UCSD-AML1 (cell line): Measurements from ENCODE around the gene PLPP6.
A peak's percentile ranks its signal among the peaks of the same experiment; 100 is the strongest.
"Not testable (repeated sequence)": the region's sequence is repeated elsewhere in the genome, so short reads cannot be mapped to it uniquely, and the experiment has no call there.

Experiments
- DNase-seq: peaks from one replicate; lab custom pipeline; 2025; ENCODE audit not compliant: unreplicated experiment; lab: John Stamatoyannopoulos, UW

Gene PLPP6

DNA sequence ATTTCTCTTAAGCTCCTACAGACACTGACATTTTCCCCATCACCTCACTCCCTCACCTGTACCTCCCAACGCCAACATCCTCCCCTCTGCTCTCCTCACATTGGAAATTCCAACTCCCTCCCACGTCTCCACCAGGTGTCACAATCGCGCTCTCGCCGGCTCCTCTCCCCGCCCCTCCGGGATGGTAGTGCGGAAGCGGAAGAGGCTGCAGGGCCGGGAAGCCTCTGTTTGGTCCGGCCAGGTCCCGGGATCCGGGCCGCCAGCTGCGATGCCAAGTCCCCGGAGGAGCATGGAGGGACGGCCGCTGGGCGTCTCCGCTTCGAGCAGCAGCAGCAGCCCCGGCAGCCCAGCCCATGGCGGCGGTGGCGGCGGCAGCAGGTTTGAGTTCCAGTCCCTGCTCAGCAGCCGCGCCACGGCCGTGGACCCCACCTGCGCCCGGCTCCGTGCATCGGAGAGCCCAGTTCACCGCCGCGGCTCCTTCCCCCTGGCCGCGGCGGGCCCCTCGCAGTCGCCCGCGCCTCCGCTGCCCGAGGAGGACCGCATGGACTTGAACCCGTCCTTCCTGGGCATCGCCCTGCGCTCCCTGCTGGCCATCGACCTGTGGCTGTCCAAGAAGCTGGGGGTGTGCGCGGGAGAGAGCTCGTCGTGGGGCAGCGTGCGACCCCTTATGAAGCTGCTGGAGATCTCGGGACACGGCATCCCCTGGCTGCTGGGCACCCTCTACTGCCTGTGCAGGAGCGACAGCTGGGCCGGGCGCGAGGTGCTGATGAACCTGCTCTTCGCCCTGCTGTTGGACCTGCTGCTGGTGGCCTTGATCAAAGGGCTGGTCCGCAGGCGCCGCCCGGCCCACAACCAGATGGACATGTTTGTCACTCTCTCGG is at the start of gene PLPP6:
Gene PLPP6 (plus strand): TSS at position 187 of the 881 bp plus-strand sequence. CDS start 82 bp downstream, at position 269.
- peak; percentile 83 for DNase-seq

DNA sequence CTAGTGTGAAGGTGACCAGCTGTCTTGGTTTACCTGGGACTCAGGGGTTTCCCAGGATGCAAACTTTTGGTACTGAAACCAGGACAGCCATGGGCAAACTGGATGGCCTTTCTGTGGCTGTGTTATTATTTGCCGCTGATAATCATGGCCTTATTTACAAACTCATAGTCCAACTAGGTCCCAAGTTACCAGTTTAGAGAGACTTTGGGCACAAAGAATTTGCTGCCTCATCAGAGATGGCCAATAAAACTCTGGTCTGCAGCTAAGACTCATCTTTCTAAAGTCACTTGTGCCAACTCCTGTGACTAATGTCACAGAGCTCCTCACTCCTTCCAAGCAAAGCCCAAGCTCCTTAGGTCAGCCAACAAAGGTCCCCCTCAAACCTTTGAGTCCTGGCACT is 47.5 kb upstream of the PLPP6 start:
- DNase-seq, result no peak

DNA sequence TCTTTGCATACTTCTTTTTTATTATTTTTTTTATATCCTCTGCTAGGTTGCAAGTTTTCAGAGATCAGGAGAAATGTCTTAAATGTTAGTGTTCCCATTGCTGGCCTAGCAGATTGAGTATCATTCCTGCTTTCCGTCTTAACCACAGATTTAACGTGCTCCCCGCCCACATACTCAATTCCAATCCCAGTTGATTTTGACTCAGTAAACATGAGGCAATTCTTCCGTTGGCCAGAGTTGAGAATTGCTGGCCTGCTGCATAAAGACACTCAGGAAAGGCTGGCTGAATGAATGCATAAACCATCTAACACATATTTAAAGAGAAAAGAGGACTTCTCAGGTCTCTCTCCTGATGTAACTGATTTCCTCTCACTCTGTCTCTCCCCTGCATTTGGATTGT is 46.8 kb upstream of the PLPP6 start:
- no peak for DNase-seq

DNA sequence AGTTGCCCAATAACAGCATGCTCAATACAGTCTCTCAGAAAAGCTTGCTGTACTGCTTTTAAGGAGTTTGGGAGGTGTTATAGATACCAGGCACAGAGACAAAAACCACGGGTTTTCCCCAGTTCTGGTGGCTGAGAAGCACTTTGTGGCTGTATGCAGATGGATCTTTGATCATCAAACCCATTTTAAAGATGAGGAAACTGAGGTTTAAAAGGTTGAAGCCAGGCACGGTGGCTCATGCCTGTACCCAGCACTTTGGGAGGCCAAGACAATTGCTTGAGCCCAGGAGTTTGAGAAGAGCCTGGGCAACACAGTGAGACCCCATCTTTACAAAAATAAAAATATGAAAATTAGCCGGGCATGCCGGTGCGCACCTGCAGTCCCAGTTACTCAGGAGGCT is 46.3 kb upstream of the PLPP6 start:
- no peak for DNase-seq

DNA sequence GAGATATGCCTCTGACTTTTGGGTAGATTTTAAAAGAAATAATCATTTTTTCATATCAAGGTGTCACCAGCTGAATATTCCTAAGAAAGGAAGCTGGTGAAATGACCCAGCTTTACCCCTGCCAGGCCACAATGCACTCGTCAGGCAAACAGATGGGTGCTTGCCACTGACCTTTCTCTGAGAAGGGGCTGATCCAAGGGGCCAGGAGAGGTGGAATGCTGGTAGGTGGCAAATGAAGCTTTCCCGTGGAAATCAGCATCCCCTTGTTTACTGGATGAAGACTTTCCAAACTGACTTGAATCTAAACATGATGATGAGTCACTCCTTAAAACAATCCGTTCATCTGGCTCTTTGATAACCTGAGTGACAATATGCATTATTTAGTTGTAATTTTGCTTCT is 44.3 kb upstream of the PLPP6 start:
- DNase-seq, result no peak

DNA sequence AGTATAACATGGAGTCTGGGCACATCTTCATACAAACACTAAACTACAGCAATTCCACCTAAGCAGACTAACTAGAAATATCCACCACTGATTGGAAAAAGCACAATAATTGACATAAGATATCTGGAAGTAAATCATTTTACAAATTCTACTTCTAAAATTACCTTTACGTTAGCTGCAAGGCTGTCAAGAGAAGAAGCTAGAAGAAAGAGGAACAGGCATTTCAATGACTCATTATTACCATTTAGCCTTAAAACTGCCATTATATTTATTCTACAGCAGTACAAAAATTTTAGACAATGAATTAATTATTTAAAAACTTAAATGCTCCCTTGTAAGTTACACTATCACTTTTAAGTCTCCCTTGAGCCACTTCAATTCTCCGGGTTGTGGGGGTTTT is 43.4 kb upstream of the PLPP6 start:
- DNase-seq, result no peak

DNA sequence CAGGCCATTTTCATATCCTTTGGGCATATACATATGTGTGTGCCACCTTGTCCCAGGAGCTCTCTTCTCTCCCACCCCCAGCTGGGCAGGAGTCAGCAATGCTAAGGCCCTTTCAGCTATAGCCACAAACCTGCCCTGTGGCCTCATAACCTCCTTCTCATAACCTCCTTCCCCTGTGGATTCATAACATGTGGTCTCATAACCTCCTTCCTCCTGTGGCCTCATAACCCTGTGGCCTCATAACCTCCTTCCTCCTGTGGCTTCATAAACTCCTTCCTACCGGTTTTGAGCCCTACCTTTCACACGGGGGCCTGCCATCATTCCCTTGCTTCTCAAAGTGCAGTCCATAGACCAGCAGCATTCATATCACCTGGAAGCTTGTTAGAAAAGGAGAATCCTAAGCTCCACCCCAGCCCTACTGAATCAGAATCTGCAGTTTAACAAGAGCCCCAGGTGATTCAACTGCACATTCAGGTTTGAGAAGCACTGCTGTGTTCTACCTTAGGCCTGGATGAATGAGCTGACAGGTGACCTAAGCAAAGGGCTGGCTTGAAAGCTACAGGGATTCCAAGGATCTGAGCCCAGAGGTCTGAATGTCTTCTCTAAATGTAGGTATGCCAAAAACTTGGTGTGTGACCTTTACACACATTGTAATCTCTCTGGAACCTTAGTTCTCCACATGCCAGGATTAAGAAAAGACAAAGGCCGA is 41.9 kb upstream of the PLPP6 start:
- no peak for DNase-seq

DNA sequence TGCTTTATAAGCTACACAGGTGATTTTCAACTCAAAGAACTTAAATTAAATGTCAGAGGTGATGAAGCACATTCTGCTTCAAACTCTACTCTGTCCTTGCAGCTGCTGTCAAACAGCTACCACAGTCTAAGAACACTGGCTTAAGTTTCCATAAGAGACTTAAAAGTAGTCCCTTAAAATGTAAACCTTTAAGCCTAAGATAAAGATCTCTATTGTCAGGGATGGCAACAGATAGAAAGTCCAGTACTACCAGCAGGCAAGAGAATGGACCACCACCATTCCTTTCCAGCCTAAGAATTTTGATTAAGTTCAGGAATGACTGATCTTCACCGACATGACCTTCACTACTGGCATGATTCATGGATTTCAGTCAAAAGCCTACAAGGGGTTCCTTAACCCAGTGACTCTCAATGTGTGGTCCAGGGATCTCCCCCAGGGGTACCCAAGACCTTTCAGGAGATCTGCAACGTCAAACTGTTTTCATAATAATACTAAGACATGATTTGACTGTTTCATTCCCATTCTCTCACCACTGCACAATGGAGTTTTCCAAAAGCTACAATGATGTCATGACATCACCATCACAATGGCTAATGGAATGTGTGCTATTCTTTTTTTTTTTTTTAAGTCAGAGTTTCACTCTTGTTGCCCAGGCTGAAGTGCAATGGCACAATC is 41.1 kb upstream of the PLPP6 start:
- DNase-seq, result no peak

DNA sequence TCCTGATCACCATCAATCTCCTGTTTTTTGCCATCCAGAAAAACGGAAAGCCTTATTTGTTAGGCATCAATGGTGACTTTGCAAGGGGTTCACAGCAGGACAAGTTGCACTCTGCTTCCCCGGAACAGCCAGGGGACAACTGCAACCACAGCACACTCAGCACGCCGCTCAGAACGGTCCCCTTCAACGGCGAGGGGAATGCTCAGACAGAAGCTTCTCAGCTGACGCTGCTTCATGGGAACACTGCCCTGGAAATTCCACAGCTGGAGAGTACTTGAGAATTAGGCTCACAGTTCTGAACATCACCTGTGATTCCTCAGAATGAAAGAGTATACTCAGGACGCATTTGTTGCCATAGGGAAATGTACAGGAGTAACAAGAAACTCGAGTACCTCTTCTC is 40.1 kb upstream of the PLPP6 start:
- DNase-seq, result no peak

DNA sequence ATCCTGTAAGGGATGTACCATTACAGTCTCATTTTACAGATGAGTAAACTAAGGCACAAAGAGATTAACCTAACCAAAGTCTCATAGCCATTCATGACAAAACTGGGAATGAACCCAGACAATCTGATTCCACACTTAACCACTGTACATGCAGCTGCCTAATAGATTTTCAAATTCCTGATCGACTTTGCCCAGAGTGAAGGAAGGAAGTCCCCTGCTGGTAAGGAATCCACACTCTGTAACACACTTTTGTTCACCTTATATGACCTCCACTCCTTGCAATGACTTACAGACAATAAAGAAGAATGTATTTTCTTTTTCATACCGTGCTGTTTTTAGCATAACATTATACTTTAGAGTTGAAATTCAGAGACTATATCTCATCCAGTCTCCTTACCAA is 31.3 kb upstream of the PLPP6 start:
- no peak for DNase-seq

DNA sequence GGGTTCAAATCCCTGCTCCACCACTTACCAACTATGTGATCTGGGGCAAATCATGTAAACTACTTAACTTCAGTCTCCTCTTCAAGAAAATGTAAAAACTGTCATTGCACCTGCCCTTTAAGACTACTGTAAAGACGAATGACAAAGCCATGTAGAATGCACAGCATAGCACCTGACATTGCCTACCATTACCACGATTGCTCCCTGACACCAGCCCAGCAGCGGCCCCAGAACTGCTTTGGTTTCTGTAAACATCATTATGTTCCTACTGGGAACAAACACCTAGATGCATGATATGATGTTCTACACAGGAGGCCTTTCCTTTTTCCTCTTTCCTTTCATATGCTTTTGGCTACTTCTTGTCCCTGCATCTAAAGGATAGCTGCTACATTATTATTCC is 23.1 kb upstream of the PLPP6 start:
- DNase-seq, result no peak

DNA sequence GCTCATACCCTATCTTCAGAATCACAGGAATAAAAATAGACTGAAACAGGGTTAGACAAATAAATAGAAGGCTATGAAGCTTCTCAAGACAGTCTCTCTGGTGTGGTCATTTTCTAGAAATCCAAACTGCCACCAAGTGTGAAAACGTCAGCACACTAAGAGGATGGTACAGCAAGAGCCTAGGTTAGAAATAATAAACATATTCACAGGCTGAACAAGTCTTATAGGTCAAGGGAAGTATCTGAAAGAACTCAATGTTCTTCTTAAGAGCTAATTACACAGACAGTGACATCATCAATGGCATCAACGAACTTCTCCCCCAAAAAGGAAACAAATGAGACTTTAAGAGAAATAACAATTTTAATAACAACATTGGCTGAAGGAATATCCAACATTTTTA is 22.7 kb upstream of the PLPP6 start:
- DNase-seq, result no peak

DNA sequence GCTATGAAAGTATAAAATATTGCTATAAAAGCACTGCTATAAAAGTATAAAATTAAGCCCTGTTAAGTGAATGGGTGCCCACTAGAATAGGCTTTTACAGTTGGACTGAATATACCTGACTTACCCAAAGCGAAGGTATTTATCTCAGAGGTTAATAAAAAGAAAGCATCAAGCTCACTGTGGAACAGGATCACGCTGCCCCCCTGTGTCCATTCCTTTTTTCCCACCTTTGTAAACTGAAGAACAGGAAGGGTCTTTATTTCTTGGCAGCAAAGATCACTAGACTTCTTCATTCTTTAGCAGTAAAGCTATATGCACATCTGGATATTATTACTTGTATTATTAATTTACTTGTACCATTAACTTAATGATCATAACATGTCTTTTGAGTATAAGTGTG is 22.1 kb upstream of the PLPP6 start:
- no peak for DNase-seq

DNA sequence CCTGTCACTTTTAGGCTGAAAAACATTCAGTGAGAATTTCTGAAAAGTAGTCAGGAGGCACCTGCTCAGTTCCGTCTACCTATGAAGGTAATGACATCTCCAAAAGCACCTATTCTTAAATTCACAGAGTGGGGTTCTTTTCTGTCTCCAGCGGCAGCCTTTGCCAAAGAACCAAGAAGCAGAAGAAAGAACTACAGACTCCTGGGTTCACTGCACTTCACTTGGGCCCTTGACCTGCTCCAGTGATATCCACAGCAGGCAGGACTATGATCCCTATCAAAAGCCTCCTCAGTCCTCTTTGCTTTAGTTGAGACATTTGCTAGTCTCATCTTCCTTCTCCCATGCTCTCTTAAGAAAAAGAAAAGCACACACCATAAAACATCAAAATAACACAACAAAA is 19.7 kb upstream of the PLPP6 start:
- no peak for DNase-seq

DNA sequence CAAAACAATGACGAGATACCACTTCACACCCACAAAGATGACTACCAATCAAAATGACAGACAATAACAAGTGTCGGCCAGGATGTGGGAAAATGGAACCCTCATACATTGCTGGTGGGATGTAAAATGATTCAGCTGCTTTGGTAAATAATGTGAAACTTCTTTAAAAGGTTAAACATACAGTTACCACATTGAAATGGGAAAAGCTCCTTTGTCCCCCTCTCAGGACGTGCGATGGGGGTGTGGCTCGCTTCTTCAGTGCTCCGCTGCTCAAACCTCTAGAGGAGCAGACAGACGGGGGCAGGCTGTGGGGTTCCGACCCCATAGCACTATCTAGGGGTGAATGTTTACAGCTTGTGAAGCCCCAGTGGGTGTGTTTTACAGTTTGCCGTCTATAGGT is 8.0 kb upstream of the PLPP6 start:
- no peak for DNase-seq

DNA sequence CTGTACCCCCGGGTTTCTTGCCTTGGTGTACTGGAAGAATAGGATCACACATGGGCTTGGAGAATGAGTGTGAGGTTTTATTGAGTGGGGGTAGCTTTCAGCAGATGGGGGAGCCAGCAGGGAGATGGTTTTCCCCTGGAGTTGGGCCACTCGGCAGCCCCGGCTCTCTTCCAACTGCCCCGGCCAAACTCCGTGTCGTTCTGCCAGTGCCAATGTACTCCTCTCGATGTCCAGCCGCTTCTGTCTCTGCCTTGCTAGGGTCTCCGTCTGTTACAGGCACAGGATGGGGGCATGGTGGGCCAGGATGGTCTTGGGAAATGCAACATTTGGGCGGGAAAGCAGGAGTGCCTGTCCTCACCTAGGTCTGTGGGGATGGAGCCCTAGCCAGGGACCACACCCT is 7.6 kb upstream of the PLPP6 start:
- DNase-seq, result no peak

DNA sequence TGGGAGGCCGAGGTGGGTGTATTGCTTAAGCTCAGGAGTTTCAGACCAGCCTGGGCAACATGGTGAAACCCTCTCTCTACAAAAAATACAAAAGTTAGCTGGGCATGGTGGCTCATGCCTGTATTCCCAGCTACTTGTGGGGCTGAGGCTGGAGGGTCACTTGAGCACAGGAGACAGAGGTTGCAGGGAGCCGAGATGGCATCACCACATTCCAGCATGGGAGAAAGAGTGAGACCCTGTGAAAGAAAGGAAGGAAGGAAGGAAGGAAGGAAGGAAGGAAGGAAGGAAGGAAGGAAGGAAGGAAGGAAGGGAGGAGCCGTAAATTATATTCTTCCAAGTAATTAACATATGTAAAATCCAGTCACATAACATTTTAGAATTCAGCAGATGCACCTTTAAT is 5.9 kb upstream of the PLPP6 start:
- not testable (repeated sequence) for DNase-seq

DNA sequence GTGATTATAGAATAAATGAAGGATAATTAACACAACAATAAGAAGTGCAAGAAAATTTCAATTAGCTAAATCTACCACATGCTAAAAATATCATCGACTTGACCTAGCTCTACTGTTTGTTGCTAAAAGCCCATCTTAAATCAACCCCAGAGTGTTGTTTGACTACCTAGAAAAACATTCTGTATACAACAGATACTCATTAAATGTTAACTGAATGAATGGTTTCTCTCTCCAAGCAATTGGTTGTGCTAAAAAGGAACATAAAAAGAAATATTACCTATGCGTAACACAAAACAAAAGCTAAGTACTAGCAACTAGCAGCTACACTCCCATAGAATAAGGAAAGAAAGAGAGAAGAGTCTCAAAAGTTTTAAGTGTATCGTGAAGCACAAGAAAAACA is 5.5 kb upstream of the PLPP6 start:
- DNase-seq, result no peak

DNA sequence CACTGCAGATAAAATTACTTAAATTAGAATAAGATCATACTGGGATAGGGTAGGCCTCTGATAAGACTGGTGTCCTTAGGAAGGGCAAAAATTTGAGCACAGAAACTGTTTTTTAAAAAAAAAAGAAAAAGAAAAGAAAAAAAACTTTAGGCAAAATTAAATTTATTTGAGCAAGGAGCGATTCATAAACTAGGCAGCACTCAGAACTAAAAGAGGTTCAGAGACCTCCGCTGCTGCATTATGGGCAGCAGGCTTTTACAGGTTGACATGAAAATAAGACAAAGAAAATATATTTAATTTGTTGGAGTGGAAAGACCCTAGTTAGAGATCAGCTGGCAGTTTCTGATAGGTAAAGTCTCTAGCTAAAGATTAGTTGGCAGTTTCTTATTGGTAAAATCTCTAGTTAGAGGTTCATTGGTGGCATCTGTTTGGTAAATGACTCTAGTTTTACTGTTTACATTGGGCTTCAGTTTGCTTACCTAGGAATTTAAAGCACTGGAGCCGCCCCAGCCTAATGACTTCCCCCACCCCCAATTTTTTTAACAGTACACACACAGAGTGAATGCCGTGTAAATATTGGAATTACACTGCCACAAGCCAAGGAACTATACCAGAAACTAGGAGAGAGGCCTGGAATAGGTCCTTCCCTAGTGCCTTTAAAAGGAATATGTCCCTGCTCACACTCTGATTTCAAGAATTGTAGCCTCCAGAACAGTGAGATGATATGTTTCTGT is 4.5 kb upstream of the PLPP6 start:
- DNase-seq, result no peak

DNA sequence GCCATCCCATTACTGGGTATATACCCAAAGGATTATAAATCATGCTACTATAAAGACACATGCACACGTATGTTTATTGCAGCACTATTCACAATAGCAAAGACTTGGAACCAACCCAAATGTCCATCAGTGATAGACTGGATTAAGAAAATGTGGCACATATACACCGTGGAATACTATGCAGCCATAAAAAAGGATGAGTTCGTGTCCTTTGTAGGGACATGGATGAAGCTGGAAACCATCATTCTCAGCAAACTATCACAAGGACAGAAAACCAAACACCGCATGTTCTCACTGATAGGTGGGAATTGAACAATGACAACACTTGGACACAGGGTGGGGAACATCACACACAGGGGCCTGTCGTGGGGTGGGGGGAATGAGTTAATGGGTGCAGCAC is 1.4 kb upstream of the PLPP6 start:
- not testable (repeated sequence) for DNase-seq

DNA sequence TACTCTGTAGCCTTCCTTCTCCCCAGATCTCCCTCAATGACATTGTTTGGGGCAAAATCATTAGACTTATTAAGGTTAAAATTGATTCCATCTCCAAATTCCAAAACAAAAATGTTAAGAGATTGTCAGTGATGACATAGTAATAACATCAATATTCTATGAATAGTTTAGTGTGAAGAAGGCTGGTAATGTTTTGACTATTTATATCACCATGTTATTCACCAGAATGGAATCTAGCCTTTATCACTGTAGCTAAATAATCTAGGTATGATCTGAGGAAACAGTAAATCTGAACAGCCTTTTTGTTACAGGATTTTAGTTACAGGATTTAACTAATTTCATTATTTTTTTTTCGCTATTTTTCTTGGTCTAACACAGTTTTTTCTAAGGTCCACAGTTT is 929 bp upstream of the PLPP6 start:
- no peak for DNase-seq
